ENCODE measurements around the gene PITPNM1. TPM values are rescaled to one million over a fixed set of nuclear protein-coding genes. Genes with fewer than 3 reads are reported as not detected.

PITPNM1 gene
- total RNA-seq, 5 donors from 2014 or later (not counting 1 experiment from before 2014, with no cell fraction given) = 74.2 to 167 (median 149) TPM

DNA sequence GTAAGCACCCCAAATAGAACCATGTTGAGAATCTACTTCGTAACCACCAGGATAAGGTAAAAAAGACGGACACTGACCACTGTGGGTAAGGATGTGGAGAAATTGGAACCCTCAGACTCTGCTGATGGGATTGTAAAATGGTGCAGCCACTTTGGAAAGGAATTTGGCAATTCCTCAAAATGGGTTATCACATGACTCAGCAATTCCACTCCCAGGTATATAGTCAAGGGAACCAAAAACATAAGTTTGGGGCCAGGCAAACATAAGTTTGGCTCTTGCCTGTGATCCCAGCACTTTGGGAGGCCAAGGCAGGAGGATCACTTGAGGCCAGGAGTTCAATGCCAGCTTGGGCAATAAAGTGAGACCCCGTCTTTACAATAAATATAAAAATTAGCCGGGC, 23.2 kb upstream of the PITPNM1 start:
- H3K27me3 ChIP-seq (replicated peaks in 1 of 2; ENCODE audit: control insufficient read depth in 2 of 2, extremely low read depth in 1 of 2, insufficient read depth in 2 of 2, low read length in 1 of 2) = peaks cover 0 to 44% of the 10 kb centered on the region in 2 experiments
- Mint-ChIP-seq H3K9me3 (no peaks in the 10 kb centered on the region), H3K4me3 (no peak overlapping the region), H3K27me3 (peaks cover 10 to 15% of the 10 kb centered on the region in 2 donors), H3K4me1 (no peaks in the 10 kb centered on the region), H3K27ac (no peak overlapping the region), H3K36me3 (no peaks in the 10 kb centered on the region)
- WGBS (ENCODE audit: insufficient coverage) = 100% methylated on average over 2 of the region's 4 CpGs
- no peaks in the 10 kb centered on the region for H3K4me1 ChIP-seq (ENCODE audit: control insufficient read depth in 1 of 2, extremely low read depth in 1 of 2, insufficient read depth in 2 of 2, low read length in 2 of 2)
- DNase-seq (no peak), ATAC-seq (replicated peaks in 1 of 4) (no peak)
- H3K4me3 ChIP-seq (ENCODE audit: control insufficient read depth in 1 of 2, extremely low read depth in 1 of 2, low read length in 1 of 2) = no peak overlapping the region
- H3K36me3 ChIP-seq (ENCODE audit: control insufficient read depth in 2 of 2, extremely low read depth in 1 of 2, insufficient read depth in 1 of 2, low read length in 1 of 2) = no peaks in the 10 kb centered on the region
- ChIA-PET CTCF (no interaction called here), POLR2A (no interaction called here)
- no peaks in the 10 kb centered on the region for H3K9me3 ChIP-seq
- no peak overlapping the region for H3K27ac ChIP-seq (ENCODE audit: low read length)

DNA sequence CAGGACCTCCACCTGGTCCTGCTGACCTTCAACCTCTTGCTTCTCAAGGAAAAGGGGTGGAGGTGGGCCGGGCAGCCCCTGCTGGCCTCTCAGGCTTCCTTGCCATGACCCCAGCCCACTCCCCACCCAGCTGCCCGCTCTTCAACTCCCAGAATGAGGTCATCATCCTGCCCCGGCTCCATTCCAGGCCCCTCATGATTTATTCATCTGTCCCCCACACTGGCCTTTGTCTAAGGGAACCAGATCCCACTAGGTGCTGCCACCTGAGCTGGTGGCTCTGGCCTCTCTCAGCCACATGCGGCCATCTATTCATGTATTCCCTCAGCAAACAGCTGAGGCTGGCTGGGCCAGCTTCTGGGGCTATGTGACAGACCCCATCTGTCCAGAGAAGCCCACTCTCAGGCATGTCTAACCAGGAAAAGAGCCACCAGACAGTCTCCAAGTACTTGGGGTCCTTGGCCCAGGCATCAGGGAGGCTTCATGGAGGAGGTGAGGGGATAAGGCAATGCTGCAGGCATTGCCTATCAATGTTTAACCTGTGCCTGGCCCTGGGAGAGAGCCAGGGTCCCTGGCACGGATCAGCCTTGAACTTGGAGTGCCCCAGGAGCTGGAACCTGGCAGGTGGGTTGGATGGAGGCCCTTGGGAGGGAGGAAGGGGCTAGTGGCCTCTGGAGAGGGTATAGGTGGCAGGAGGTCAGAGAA, 20.3 kb upstream of the PITPNM1 start:
- Histone ChIP-seq H3K36me3 (ENCODE audit: control insufficient read depth in 2 of 2, extremely low read depth in 1 of 2, insufficient read depth in 1 of 2, low read length in 1 of 2) (no peaks in the 10 kb centered on the region), H3K27ac (ENCODE audit: low read length) (no peak overlapping the region), H3K9me3 (no peaks in the 10 kb centered on the region), H3K4me1 (ENCODE audit: control insufficient read depth in 1 of 2, extremely low read depth in 1 of 2, insufficient read depth in 2 of 2, low read length in 2 of 2) (no peaks in the 10 kb centered on the region), H3K4me3 (ENCODE audit: control insufficient read depth in 1 of 2, extremely low read depth in 1 of 2, low read length in 1 of 2) (no peak overlapping the region), H3K27me3 (replicated peaks in 1 of 2; ENCODE audit: control insufficient read depth in 2 of 2, extremely low read depth in 1 of 2, insufficient read depth in 2 of 2, low read length in 1 of 2) (peaks cover 0 to 52% of the 10 kb centered on the region in 2 experiments)
- no peaks in the 10 kb centered on the region for H3K9me3 Mint-ChIP-seq
- H3K4me3 Mint-ChIP-seq = no peak overlapping the region
- no peak overlapping the region for H3K27ac Mint-ChIP-seq
- DNase-seq (no peak), ATAC-seq (replicated peaks in 1 of 4) (no peak)
- no peaks in the 10 kb centered on the region for H3K36me3 Mint-ChIP-seq
- ChIA-PET CTCF (no interaction called here), POLR2A (no interaction called here)
- H3K4me1 Mint-ChIP-seq = no peaks in the 10 kb centered on the region
- H3K27me3 Mint-ChIP-seq = peaks cover 10 to 15% of the 10 kb centered on the region in 2 donors
- 74% methylated on average over 3 of the region's 5 CpGs for WGBS (ENCODE audit: insufficient coverage)

DNA sequence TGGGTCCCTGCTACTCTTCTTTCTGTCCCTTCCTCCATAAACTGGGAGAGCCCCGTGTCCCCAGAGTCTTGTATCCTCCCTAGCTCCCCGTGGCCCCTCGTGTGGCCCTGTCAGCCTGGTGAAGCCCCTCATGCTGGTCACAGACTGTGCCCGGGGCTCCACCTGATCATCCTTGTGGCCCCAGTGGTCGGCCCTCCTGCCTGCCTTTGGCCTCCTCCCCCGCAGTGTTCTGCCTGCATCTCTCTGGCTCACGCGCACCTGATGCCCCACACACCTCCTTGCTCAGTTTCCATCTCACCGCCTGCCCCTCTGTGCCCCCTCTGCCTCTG, 19.3 kb upstream of the PITPNM1 start:
- ATAC-seq (replicated peaks in 1 of 4) (no peak), DNase-seq (no peak)
- H3K27me3 Mint-ChIP-seq = peaks cover 10 to 15% of the 10 kb centered on the region in 2 donors
- Histone ChIP-seq H3K9me3 (no peaks in the 10 kb centered on the region), H3K4me3 (ENCODE audit: control insufficient read depth in 1 of 2, extremely low read depth in 1 of 2, low read length in 1 of 2) (no peak overlapping the region), H3K36me3 (ENCODE audit: control insufficient read depth in 2 of 2, extremely low read depth in 1 of 2, insufficient read depth in 1 of 2, low read length in 1 of 2) (no peaks in the 10 kb centered on the region), H3K27me3 (replicated peaks in 1 of 2; ENCODE audit: control insufficient read depth in 2 of 2, extremely low read depth in 1 of 2, insufficient read depth in 2 of 2, low read length in 1 of 2) (peaks cover 0 to 48% of the 10 kb centered on the region in 2 experiments), H3K27ac (ENCODE audit: low read length) (no peak overlapping the region), H3K4me1 (ENCODE audit: control insufficient read depth in 1 of 2, extremely low read depth in 1 of 2, insufficient read depth in 2 of 2, low read length in 2 of 2) (no peaks in the 10 kb centered on the region)
- 70% methylated on average over 8 of the region's 9 CpGs for WGBS (ENCODE audit: insufficient coverage)
- H3K4me1 Mint-ChIP-seq = no peaks in the 10 kb centered on the region
- no peak overlapping the region for H3K4me3 Mint-ChIP-seq
- H3K27ac Mint-ChIP-seq = no peak overlapping the region
- CTCF ChIA-PET = no interaction called here
- no peaks in the 10 kb centered on the region for H3K36me3 Mint-ChIP-seq
- H3K9me3 Mint-ChIP-seq = no peaks in the 10 kb centered on the region
- POLR2A ChIA-PET = no interaction called here

DNA sequence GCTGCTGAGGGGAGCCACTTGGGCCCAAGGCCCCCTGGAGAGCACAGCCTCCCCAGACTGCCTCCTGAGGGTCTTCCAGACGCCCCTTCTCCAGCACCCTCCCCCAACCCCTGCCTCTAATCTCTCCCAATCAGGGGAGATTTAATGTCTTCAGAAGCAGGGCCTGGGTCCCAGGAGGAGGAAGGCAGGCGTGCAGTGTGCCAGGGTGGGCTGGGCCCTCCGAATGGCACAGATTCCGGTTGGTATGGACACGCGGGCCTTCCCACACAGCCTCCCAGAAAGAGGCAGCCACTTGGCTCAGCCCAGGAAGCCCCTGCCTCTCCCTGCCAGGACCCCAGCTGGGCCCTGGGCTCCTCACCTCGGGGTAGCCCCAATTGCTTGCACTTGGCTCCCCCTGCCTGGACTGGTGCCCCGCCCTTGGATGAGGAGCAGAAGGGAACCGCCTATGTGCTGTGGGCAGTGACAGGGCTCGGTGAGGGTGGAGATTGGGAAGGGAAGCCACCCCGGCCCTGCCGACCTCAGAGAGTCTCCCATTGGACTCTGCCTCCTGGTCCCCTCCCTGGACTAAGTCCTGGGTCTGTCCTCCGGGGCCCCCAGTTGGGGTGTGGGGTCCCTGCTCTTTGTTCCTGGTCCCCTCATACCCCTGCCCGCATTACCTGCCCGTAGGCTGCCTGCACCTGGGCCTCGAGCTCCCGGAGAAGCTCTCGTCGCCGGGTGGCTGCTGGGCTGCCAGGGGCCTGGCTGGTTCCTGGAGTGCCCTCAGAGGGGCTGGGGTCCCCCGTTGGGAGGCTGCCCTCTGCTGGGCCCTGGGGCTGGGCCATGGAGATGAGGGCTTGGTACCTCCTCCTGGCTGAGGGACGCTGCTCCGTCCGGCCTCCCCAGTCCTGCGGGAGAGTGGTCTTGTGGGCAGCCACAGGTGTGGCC, 18.7 kb upstream of the PITPNM1 start:
- WGBS (ENCODE audit: insufficient coverage) = 85% methylated on average over 17 of the region's 25 CpGs
- ATAC-seq (replicated peaks in 1 of 4) = no peak
- H3K36me3 ChIP-seq (ENCODE audit: control insufficient read depth in 2 of 2, extremely low read depth in 1 of 2, insufficient read depth in 1 of 2, low read length in 1 of 2) = no peaks in the 10 kb centered on the region

DNA sequence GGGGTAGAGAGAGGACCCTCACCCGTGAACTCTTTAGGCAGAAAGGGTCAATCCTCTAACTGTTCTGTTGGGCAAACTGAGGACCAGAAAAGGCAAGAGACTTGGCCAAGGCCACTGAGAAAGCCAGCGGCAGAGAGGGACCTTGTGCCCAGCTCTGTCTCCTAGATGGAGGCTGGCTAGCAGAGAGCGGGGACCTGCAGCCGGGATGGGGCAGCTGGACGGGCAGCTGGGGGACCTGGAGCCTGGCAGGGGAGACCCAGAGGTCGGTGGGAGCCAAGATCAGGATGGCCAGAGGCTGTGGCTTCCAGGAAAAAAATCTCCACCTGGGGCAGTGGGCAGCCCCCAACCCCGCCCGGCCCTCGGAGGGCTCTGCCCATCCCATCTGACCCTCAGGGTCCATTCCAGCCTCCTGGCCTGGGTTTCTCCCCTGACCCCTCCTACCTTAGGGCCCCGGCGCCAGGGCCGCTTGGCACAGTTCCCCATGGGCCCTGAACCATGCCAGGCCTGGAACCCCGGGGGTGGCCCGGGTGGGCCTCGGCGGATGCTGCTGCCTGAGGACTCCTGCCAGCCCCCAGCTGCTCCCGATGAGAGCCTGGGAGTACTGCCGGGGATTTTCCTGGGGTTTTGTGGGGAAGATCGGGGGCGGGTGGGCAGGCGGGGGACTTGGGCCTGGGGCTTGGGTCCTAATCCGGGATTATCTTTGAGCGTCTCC, 17.8 kb upstream of the PITPNM1 start, which contains the start of gene CABP2:
CABP2 (minus strand) TSS at position 603 of the 712 bp plus-strand sequence; CDS start at position 483, 120 bp downstream.
- ATAC-seq (replicated peaks in 1 of 4) = no peak
- CTCF ChIA-PET = interaction anchor here in 1 of 2 donors (0.5 kb wide), 1 partner anchor 1140 kb away, joined by 3 read pairs; no protein-coding TSS in a partner anchor
- no peak within 1 kb of the TSS for H3K27ac Mint-ChIP-seq

More for the DNA sequence above, 18.7 kb upstream of the PITPNM1 start:
- peaks cover 0 to 46% of the 10 kb centered on the region in 2 experiments for H3K27me3 ChIP-seq (replicated peaks in 1 of 2; ENCODE audit: control insufficient read depth in 2 of 2, extremely low read depth in 1 of 2, insufficient read depth in 2 of 2, low read length in 1 of 2)
- H3K9me3 ChIP-seq = no peaks in the 10 kb centered on the region
- Mint-ChIP-seq H3K27me3 (peaks cover 10 to 12% of the 10 kb centered on the region in 2 donors), H3K27ac (no peak overlapping the region), H3K4me3 (no peak overlapping the region), H3K4me1 (no peaks in the 10 kb centered on the region), H3K9me3 (no peaks in the 10 kb centered on the region), H3K36me3 (no peaks in the 10 kb centered on the region)
- no peak for DNase-seq
- no peak overlapping the region for H3K27ac ChIP-seq (ENCODE audit: low read length)
- no peak overlapping the region for H3K4me3 ChIP-seq (ENCODE audit: control insufficient read depth in 1 of 2, extremely low read depth in 1 of 2, low read length in 1 of 2)
- POLR2A ChIA-PET = no interaction called here
- no peaks in the 10 kb centered on the region for H3K4me1 ChIP-seq (ENCODE audit: control insufficient read depth in 1 of 2, extremely low read depth in 1 of 2, insufficient read depth in 2 of 2, low read length in 2 of 2)
- CTCF ChIA-PET = no interaction called here

DNA sequence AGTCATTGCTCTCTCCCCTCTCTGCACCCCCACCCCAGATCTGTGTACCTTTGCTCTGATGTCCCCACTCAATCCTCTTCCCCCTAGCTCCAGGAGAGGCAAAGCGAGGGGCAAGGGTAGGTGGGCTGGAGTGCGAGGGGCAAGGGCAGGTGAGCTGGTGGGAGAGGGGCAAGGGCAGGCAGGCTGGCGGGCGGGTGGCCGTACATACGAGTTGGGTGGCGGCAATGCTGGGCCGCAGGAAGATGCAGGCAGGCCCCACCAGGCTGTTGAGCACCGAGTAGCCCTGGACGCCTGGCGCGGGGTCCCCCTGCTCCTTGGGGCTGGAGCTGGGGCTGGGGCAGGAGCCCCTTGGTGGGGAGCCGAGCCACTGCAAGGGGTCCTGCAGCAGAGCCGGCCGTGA, 17.2 kb upstream of the PITPNM1 start:
- Histone ChIP-seq H3K4me1 (ENCODE audit: control insufficient read depth in 1 of 2, extremely low read depth in 1 of 2, insufficient read depth in 2 of 2, low read length in 2 of 2) (no peaks in the 10 kb centered on the region), H3K27me3 (replicated peaks in 1 of 2; ENCODE audit: control insufficient read depth in 2 of 2, extremely low read depth in 1 of 2, insufficient read depth in 2 of 2, low read length in 1 of 2) (peaks cover 0 to 48% of the 10 kb centered on the region in 2 experiments), H3K4me3 (ENCODE audit: control insufficient read depth in 1 of 2, extremely low read depth in 1 of 2, low read length in 1 of 2) (no peak overlapping the region), H3K9me3 (no peaks in the 10 kb centered on the region), H3K27ac (ENCODE audit: low read length) (no peak overlapping the region), H3K36me3 (ENCODE audit: control insufficient read depth in 2 of 2, extremely low read depth in 1 of 2, insufficient read depth in 1 of 2, low read length in 1 of 2) (no peaks in the 10 kb centered on the region)
- POLR2A ChIA-PET = no interaction called here
- ATAC-seq (replicated peaks in 1 of 4) (no peak), DNase-seq (no peak)
- WGBS (ENCODE audit: insufficient coverage) = 95% methylated on average over 8 of the region's 15 CpGs
- CTCF ChIA-PET = interaction anchor here in 1 of 2 donors (0.5 kb wide), 1 partner anchor 1139 kb away, joined by 3 read pairs; no protein-coding TSS in a partner anchor
- Mint-ChIP-seq H3K9me3 (no peaks in the 10 kb centered on the region), H3K4me1 (no peaks in the 10 kb centered on the region), H3K4me3 (no peak overlapping the region), H3K27me3 (peaks cover 10 to 12% of the 10 kb centered on the region in 2 donors), H3K36me3 (no peaks in the 10 kb centered on the region), H3K27ac (no peak overlapping the region)

More for the DNA sequence above, 17.8 kb upstream of the PITPNM1 start, which contains the start of gene CABP2:
- no peaks in the 10 kb centered on the region for H3K36me3 ChIP-seq (ENCODE audit: control insufficient read depth in 2 of 2, extremely low read depth in 1 of 2, insufficient read depth in 1 of 2, low read length in 1 of 2)
- H3K9me3 Mint-ChIP-seq = no peaks in the 10 kb centered on the region
- DNase-seq = no peak
- peaks cover 12 to 13% of the 10 kb centered on the region in 2 donors for H3K27me3 Mint-ChIP-seq
- peaks cover 0 to 45% of the 10 kb centered on the region in 2 experiments for H3K27me3 ChIP-seq (replicated peaks in 1 of 2; ENCODE audit: control insufficient read depth in 2 of 2, extremely low read depth in 1 of 2, insufficient read depth in 2 of 2, low read length in 1 of 2)
- H3K4me1 Mint-ChIP-seq = no peaks in the 10 kb centered on the region
- H3K27ac ChIP-seq (ENCODE audit: low read length) = no peak within 1 kb of the TSS
- no peaks in the 10 kb centered on the region for H3K36me3 Mint-ChIP-seq
- 80% methylated on average over 4 of the region's 23 CpGs for WGBS (ENCODE audit: insufficient coverage)
- H3K9me3 ChIP-seq = no peaks in the 10 kb centered on the region
- H3K4me1 ChIP-seq (ENCODE audit: control insufficient read depth in 1 of 2, extremely low read depth in 1 of 2, insufficient read depth in 2 of 2, low read length in 2 of 2) = no peaks in the 10 kb centered on the region
- H3K4me3 ChIP-seq (ENCODE audit: control insufficient read depth in 1 of 2, extremely low read depth in 1 of 2, low read length in 1 of 2) = no peak within 1 kb of the TSS
- POLR2A ChIA-PET = no interaction called here
- no peak within 1 kb of the TSS for H3K4me3 Mint-ChIP-seq
